ENCODE data around the gene DDX6.
"Not testable (repeated sequence)": the region's sequence is repeated elsewhere in the genome, so short reads cannot be mapped to it uniquely, and the experiment has no call there.

DDX6 gene

GRCh38 chr11:118790357-118791110 lies 430 bp downstream of the DDX6 start:
- no peak for DNase-seq

- no peak for DNase-seq
Measured at GRCh38 chr11:118789501-118790356, 1.2 kb downstream of the DDX6 start.

- DNase-seq = no peak
Measured at GRCh38 chr11:118786657-118787056, 4.3 kb downstream of the DDX6 start.

- no peak for DNase-seq
Measured at GRCh38 chr11:118785362-118785761, 5.6 kb downstream of the DDX6 start.

- DNase-seq = no peak
Measured at GRCh38 chr11:118783724-118784495, 7.1 kb downstream of the DDX6 start.

GRCh38 chr11:118783324-118783723 lies 7.6 kb downstream of the DDX6 start:
- DNase-seq = not testable (repeated sequence)

GRCh38 chr11:118778898-118779297 lies 12.1 kb downstream of the DDX6 start:
- no peak for DNase-seq

- DNase-seq = no peak
Measured at GRCh38 chr11:118774032-118774431, 16.9 kb downstream of the DDX6 start.

GRCh38 chr11:118771547-118772288 lies 19.2 kb downstream of the DDX6 start:
- DNase-seq = no peak

- DNase-seq = no peak
Measured at GRCh38 chr11:118768690-118769089, 22.3 kb downstream of the DDX6 start.

- DNase-seq = no peak
Measured at GRCh38 chr11:118766035-118766434, 24.9 kb downstream of the DDX6 start.

- not testable (repeated sequence) for DNase-seq
Measured at GRCh38 chr11:118765095-118765691, 25.8 kb downstream of the DDX6 start.

- no peak for DNase-seq
Measured at GRCh38 chr11:118763041-118763440, 27.9 kb downstream of the DDX6 start.

GRCh38 chr11:118761981-118762380 lies 29.0 kb downstream of the DDX6 start:
- not testable (repeated sequence) for DNase-seq

- no peak for DNase-seq
Measured at GRCh38 chr11:118757876-118758399, 33.0 kb downstream of the DDX6 start.

- DNase-seq = no peak
Measured at GRCh38 chr11:118752654-118753053, 38.3 kb downstream of the DDX6 start.

- DNase-seq = no peak
Measured at GRCh38 chr11:118749429-118749828, 41.5 kb downstream of the DDX6 start.

GRCh38 chr11:118748056-118748455 lies 42.9 kb downstream of the DDX6 start:
- no peak for DNase-seq

- no peak for DNase-seq
Measured at GRCh38 chr11:118746988-118747585, 43.9 kb downstream of the DDX6 start.

GRCh38 chr11:118744046-118744445 lies 46.9 kb downstream of the DDX6 start:
- no peak for DNase-seq

GRCh38 chr11:118742304-118742703 lies 48.7 kb downstream of the DDX6 start:
- no peak for DNase-seq

Measured in activated gamma-delta T cell (primary cell).